Glomerular visceral epithelial cell (primary cell): ENCODE results near the gene C4BPB.
A peak's percentile ranks its signal among the peaks of the same experiment; 100 is the strongest.
"Not testable (repeated sequence)": the region's sequence is repeated elsewhere in the genome, so short reads cannot be mapped to it uniquely, and the experiment has no call there.

Experiments used
- DNase-seq: peaks from one replicate; pipeline ENCODE4 v3.0.0-alpha.2; 2016; ENCODE audit errors: extremely low spot score

C4BPB gene

GRCh38 chr1:207088701-207089626 lies at the start of gene C4BPB:
C4BPB (plus strand) TSS chr1:207088860; CDS start chr1:207089532, 672 bp downstream.
- DNase-seq, result peak; percentile 34

GRCh38 chr1:207039380-207040180 lies 49.1 kb upstream of the C4BPB start:
- no peak for DNase-seq

GRCh38 chr1:207040181-207040533 lies 48.5 kb upstream of the C4BPB start:
- DNase-seq, result no peak

GRCh38 chr1:207041397-207041796 lies 47.3 kb upstream of the C4BPB start:
- DNase-seq, result not testable (repeated sequence)

- no peak for DNase-seq
These were observed 43.2 kb upstream of the C4BPB start for GRCh38 chr1:207045453-207045852.

GRCh38 chr1:207047505-207047904 lies 41.2 kb upstream of the C4BPB start:
- no peak for DNase-seq

GRCh38 chr1:207048041-207048440 lies 40.6 kb upstream of the C4BPB start:
- DNase-seq, result no peak

- no peak for DNase-seq
These were observed 39.6 kb upstream of the C4BPB start for GRCh38 chr1:207049054-207049453.

GRCh38 chr1:207049514-207049913 lies 39.1 kb upstream of the C4BPB start:
- no peak for DNase-seq

- DNase-seq, result peak; percentile 41
These were observed 38.7 kb upstream of the C4BPB start for GRCh38 chr1:207049974-207050391.

- peak; percentile 91 for DNase-seq
These were observed 38.0 kb upstream of the C4BPB start for GRCh38 chr1:207050480-207051190.

GRCh38 chr1:207051191-207051943 lies 37.3 kb upstream of the C4BPB start, which contains the start of gene YOD1:
YOD1 (minus strand) TSS chr1:207051208; CDS start chr1:207051030, 178 bp downstream.
- peak; percentile 84 for DNase-seq

- peak; percentile 98 for DNase-seq
These were observed 35.5 kb upstream of the C4BPB start, which contains the start of gene PFKFB2 for GRCh38 chr1:207052911-207053769. PFKFB2 (plus strand) TSS chr1:207053275; CDS start chr1:207054718, 1,443 bp downstream.

- no peak for DNase-seq
These were observed 34.2 kb upstream of the C4BPB start for GRCh38 chr1:207054491-207054890.

- no peak for DNase-seq
These were observed 33.2 kb upstream of the C4BPB start for GRCh38 chr1:207055386-207056001.

- no peak for DNase-seq
These were observed 32.0 kb upstream of the C4BPB start for GRCh38 chr1:207056673-207057072.

- no peak for DNase-seq
These were observed 30.4 kb upstream of the C4BPB start for GRCh38 chr1:207058252-207058651.

- DNase-seq, result no peak
These were observed 29.5 kb upstream of the C4BPB start for GRCh38 chr1:207058878-207059867.
